ENCODE results near the gene MEPCE.

MEPCE gene

DNA sequence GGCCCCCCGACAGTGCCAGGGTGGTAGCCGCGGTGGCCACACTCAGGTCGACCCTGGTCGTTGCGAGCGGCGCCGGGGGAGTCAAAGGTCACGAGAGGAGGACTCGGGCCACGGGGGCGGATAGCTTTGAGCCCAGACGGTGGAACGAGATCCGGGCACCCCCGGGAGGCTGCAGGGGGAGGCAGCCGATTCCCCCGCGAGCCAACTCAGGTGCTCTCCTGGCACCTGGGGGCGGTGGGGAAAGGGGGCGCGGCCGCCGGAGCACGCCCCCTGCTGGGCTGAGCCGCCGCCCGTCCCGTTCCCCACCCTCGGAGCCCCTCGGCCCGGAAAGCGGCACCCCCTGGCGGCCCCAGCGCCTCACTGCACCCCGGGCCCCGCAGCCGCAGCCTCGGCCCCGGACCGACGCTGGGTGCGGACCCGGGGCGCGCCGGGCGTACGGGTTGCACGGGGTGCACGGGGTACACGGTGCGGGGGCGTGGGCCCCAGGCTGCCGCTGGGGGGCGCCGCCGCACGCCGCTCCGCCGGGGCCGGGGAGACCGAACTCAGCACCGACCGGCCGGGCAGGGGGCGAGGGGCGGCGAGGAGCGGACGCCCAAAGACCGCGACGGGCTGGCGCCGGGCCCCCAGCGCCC lies 53.6 kb downstream of the MEPCE start:
- Histone ChIP-seq H3K4me2 (ENCODE audit: low read length) (peak overlapping the region; percentile 53), H2BK120ac (ENCODE audit: low read depth, low read length) (no peak overlapping the region), H3K18ac (ENCODE audit: low read length) (peak overlapping the region; percentile 75), H3K4ac (ENCODE audit: low read depth, low read length) (no peak overlapping the region), H3K4me3 (ENCODE audit: low read length) (peak overlapping the region; percentile 27), H3K4me1 (ENCODE audit: control insufficient read depth, low read depth, low read length) (peaks cover 2% of the 10 kb centered on the region), H3K79me1 (ENCODE audit: low read length) (no peaks in the 10 kb centered on the region), H3K27ac (ENCODE audit: low read depth, low read length) (no peak overlapping the region), H4K8ac (ENCODE audit: low read depth, low read length) (no peak overlapping the region), H3K9ac (ENCODE audit: low read length) (peak overlapping the region; percentile 70), H3K36me3 (ENCODE audit: control insufficient read depth, insufficient read depth, low read length) (no peaks in the 10 kb centered on the region), H4K5ac (ENCODE audit: low read length) (no peak overlapping the region), H3K56ac (ENCODE audit: low read length) (peak overlapping the region; percentile 85), H3K23ac (ENCODE audit: low read length) (no peak overlapping the region), H2BK5ac (ENCODE audit: low read length) (no peak overlapping the region), H3K79me2 (ENCODE audit: control insufficient read depth, insufficient read depth, low read length) (no peaks in the 10 kb centered on the region), H3K27me3 (ENCODE audit: insufficient read depth, low read length, poor library complexity) (no peaks in the 10 kb centered on the region), H2BK15ac (replicated peaks; ENCODE audit: low read depth) (no peak overlapping the region), H2AK5ac (ENCODE audit: low read length) (no peak overlapping the region)
- WGBS (ENCODE audit: extremely low coverage, insufficient coverage, low lambda C conversion rate), result no CpG with 5 or more reads among the region's 79 CpGs
- peak; percentile 67 for DNase-seq
